K562 (cell line): ENCODE results near the gene SAPCD1. TPM values are rescaled to one million over a fixed set of nuclear protein-coding genes. Genes with fewer than 3 reads are reported as not detected.

ENCODE experiments used
- ATAC-seq: fragments of 200-7000 bp; cut with Tn5 transposase; 3 replicates; pipeline ENCODE4 v1.9.1; 2020; ENCODE audit warnings: moderate library complexity
- BruUV-seq: library from RNA; stranded (reverse); fragments of 400-500 nt; replicated peaks from 2 replicates; lab custom pipeline; 2021; lab: Mats Ljungman, UMichigan
- CTCF ChIA-PET: fragments of 300-600 bp; formaldehyde crosslinking; extraction: SDS; loops from one replicate; lab custom pipeline; 2021; ENCODE audit warnings: low intra/inter-chr PET ratio; lab: Yijun Ruan, JAX
- POLR2A ChIA-PET: fragments of 300-600, 350-650 bp; sonication (Branson Sonifier 250); formaldehyde crosslinking; extraction: SDS; loops from one replicate; lab custom pipeline; 2021; ENCODE audit warnings: antibody characterized with exemption, inconsistent platforms; lab: Yijun Ruan, JAX
- DNase-seq, 4 experiments: peaks; one replicate each; pipeline versions ENCODE4 v3.0.0 to v3.0.0-alpha.2; 2011 to 2018; ENCODE audit warnings: low spot score in 3 of 4, mixed read lengths in 3 of 4; ENCODE audit errors: extremely low read depth in 1 of 4
- FAIRE-seq: peaks from 2 replicates; lab custom pipeline; 2011; peaks lifted over from hg19 to GRCh38; lab: Jason Lieb, UNC
- H2AFZ ChIP-seq: 2 replicates; pipeline ENCODE4 v1.6.0; 2011; ENCODE audit warnings: low read depth, low read length, control low read depth, inconsistent platforms
- H3K27ac ChIP-seq: fragments of 200-600 bp; 3 replicates; pipeline ENCODE4 v1.8.0; 2011; ENCODE audit warnings: low read depth, mild to moderate bottlenecking, control low read depth, inconsistent platforms, low read length, moderate library complexity, mixed read lengths; ENCODE audit errors: extremely low read depth
- H3K27me3 ChIP-seq, 2 experiments: fragments of 300-600 bp in 1 of 2; 2 replicates in 1 of 2; 3 replicates in 1 of 2; pipeline versions ENCODE4 v1.6.0 to v1.8.0; 2011; ENCODE audit warnings: inconsistent platforms in 2 of 2, low read length in 2 of 2, mild to moderate bottlenecking in 1 of 2, mixed read lengths in 1 of 2, moderate library complexity in 1 of 2; ENCODE audit not compliant: control insufficient read depth in 2 of 2, insufficient read depth in 2 of 2
- H3K36me3 ChIP-seq: fragments of 300-600 bp; 3 replicates; pipeline ENCODE4 v1.8.0; 2011; ENCODE audit warnings: mild to moderate bottlenecking, low read length, inconsistent platforms; ENCODE audit not compliant: control insufficient read depth, insufficient read depth
- H3K4me1 ChIP-seq, 2 experiments: fragments of 200-600 bp in 1 of 2; replicated peaks in 1 of 2; 2 replicates in 1 of 2; 3 replicates in 1 of 2; pipeline versions ENCODE4 v1.5.1 to v1.8.0; 2011; ENCODE audit warnings: inconsistent platforms in 2 of 2, low read length in 2 of 2, mild to moderate bottlenecking in 1 of 2, mixed read lengths in 1 of 2, moderate library complexity in 1 of 2; ENCODE audit not compliant: control insufficient read depth in 2 of 2, insufficient read depth in 2 of 2
- H3K4me2 ChIP-seq: 2 replicates; pipeline ENCODE4 v1.6.1; 2011; ENCODE audit warnings: low read length, control low read depth, inconsistent platforms, mixed read lengths; ENCODE audit not compliant: insufficient read depth
- H3K4me3 ChIP-seq: fragments of 200-600 bp; sonication (generic), shearing (Covaris generic); 2 replicates; pipeline ENCODE4 v1.5.1; 2016; ENCODE audit warnings: control low read depth, inconsistent platforms
- H3K79me2 ChIP-seq: fragments of 200-600 bp; 3 replicates; pipeline ENCODE4 v1.8.0; 2011; ENCODE audit warnings: low read length, inconsistent platforms; ENCODE audit not compliant: control insufficient read depth, insufficient read depth
- H3K9ac ChIP-seq, 2 experiments: 2 replicates each; pipeline versions ENCODE4 v1.6.0 to v1.6.1; 2011; ENCODE audit warnings: low read depth in 2 of 2, low read length in 2 of 2, control low read depth in 1 of 2, inconsistent platforms in 1 of 2, mild to moderate bottlenecking in 1 of 2, mixed read lengths in 1 of 2; ENCODE audit not compliant: insufficient read depth in 1 of 2
- H3K9me1 ChIP-seq: one replicate; pipeline ENCODE4 v1.6.0; 2011; ENCODE audit warnings: inconsistent platforms, mild to moderate bottlenecking, low read length, moderate library complexity; ENCODE audit not compliant: control insufficient read depth, insufficient read depth
- H3K9me3 ChIP-seq: replicated peaks from 2 replicates; pipeline ENCODE4 v1.5.1; 2011; ENCODE audit warnings: low read depth, low read length, inconsistent platforms; ENCODE audit not compliant: control insufficient read depth, insufficient read depth
- H4K20me1 ChIP-seq: replicated peaks from 2 replicates; pipeline ENCODE4 v1.6.1; 2011; ENCODE audit warnings: low read length, inconsistent platforms, mixed read lengths; ENCODE audit not compliant: control insufficient read depth, insufficient read depth
- DPF2 ChIP-seq: fragments of 450-650 bp; IDR thresholded peaks from 2 replicates; pipeline ENCODE4 v1.6.1; 2016
- MEF2D ChIP-seq: conservative IDR thresholded peaks from 2 replicates; pipeline ENCODE4 v1.6.1; 2016; ENCODE audit warnings: low read depth, missing genetic modification characterization, missing compliant biosample characterization
- PCBP1 ChIP-seq: fragments of 200-400 bp; formaldehyde crosslinking; IDR thresholded peaks from 2 replicates; pipeline ENCODE4 v1.6.1; 2018; ENCODE audit warnings: mild to moderate bottlenecking, low read depth, low read length; ENCODE audit not compliant: poor library complexity, severe bottlenecking
- RBBP5 ChIP-seq: fragments of 200-600 bp; sonication (generic); IDR thresholded peaks from 2 replicates; pipeline ENCODE4 v1.6.1; 2012; ENCODE audit warnings: borderline replicate concordance, mild to moderate bottlenecking, low read length, control low read depth, inconsistent platforms; ENCODE audit not compliant: insufficient read depth, poor library complexity, severe bottlenecking
- ZNF609 ChIP-seq: sonication (generic); formaldehyde crosslinking; IDR thresholded peaks from 2 replicates; pipeline ENCODE4 v1.8.1; 2023; ENCODE audit warnings: missing genetic modification reagents, mild to moderate bottlenecking, borderline replicate concordance
- WGBS: fragments of 100-300 bp; shearing (Covaris generic); methylation state at CpG from one replicate; pipeline ENCODE4 v1.1.6; 2016; ENCODE audit warnings: low coverage, mixed read lengths; ENCODE audit not compliant: insufficient coverage; ENCODE audit errors: missing lambda C conversion rate; 5-methylcytosine and 5-hydroxymethylcytosine counted together
- in situ Hi-C: fragments of 300-500 bp; cut with MboI; formaldehyde crosslinking; loops from 4 replicates; pipeline ENCODE4 v1.15.0; 2018; ENCODE audit warnings: inconsistent platforms, mixed read lengths
- intact Hi-C: fragments of 100-400 bp; cut with micrococcal nuclease; formaldehyde crosslinking; loops from 2 replicates; pipeline ENCODE4 v1.14.2; 2022
- polyA plus RNA-seq, 8 experiments: library from polyadenylated mRNA; depleted of rRNA in 4 of 8; stranded (reverse) in 5 of 8; unstranded in 3 of 8; fragments of >200 nt; fragmentation: Nextera tagmentation in 2 of 8; fragmentation: Illumina TruSeq in 1 of 8; extraction: Ambion mirVana in 2 of 8; extraction: Trizol in 1 of 8; gene quantifications; 2 replicates each; pipeline versions ENCODE4 v1.2.1 to v1.2.3, GENCODE V29; 2011 to 2014; ENCODE audit warnings: inconsistent platforms in 1 of 8, missing spikeins in 1 of 8
- total RNA-seq, 7 experiments: library from RNA; depleted of rRNA in 6 of 7; stranded (reverse); fragments of >200 nt in 6 of 7; fragmentation: Illumina TruSeq in 2 of 7; extraction: Trizol in 2 of 7; gene quantifications; 2 replicates each; pipeline versions ENCODE4 v1.2.1 to v1.2.3, GENCODE V29; 2011 to 2021; ENCODE audit warnings: low replicate concordance in 1 of 7

SAPCD1 gene
- total and polyA plus RNA-seq, 9 of the 15 experiments (the other 6 are each of a cell fraction or from before 2014, with no cell fraction given): 2.6 to 30.2 (median 7.4) TPM

- DNase-seq: no peak
- no peak overlapping the region for H3K4me2 ChIP-seq
- peak; percentile 33 for TF ChIP-seq RBBP5
- TF ChIP-seq DPF2: no peak
- TF ChIP-seq PCBP1: no peak
- TF ChIP-seq MEF2D (tag): no peak
- no peak for TF ChIP-seq ZNF609
- TF ChIP-seq, all 486 proteins: peak for 1
- FAIRE-seq: no peak
- whole genome bisulfite sequencing: 42% methylated on average over 4 of the region's 4 CpGs
- H3K4me3 ChIP-seq: no peak overlapping the region
- intact Hi-C loops (no loop called here), in situ Hi-C loops (no loop called here)
- CTCF ChIA-PET: no interaction called here
- BruUV-seq: no TSS peak
- H3K79me2 ChIP-seq: no peaks in the 10 kb centered on the region
- POLR2A ChIA-PET: interaction anchor here (0.5 to 12.4 kb wide), 5 partner anchors 10 to 47 kb away, joined by 3 to 223 read pairs (median 6); partner anchors contain the start of genes ABHD16A, DDAH2, LY6G6C and MPIG6B
- H3K9me3 ChIP-seq: no peaks in the 10 kb centered on the region
- H4K20me1 ChIP-seq: no peaks in the 10 kb centered on the region
- no peaks in the 10 kb centered on the region for H3K27me3 ChIP-seq
- peak overlapping the region; percentile 49 for H2AFZ ChIP-seq
- no peak for ATAC-seq
- H3K9ac ChIP-seq: peak overlapping the region in 1 of 2 experiments; percentile 81; a peak in 1 of 4 replicates
- H3K27ac ChIP-seq: no peak overlapping the region
- H3K9me1 ChIP-seq: no peaks in the 10 kb centered on the region
- peaks cover 31 to 46% of the 10 kb centered on the region in 2 experiments for H3K4me1 ChIP-seq
- no peaks in the 10 kb centered on the region for H3K36me3 ChIP-seq
These were observed 49.0 kb upstream of the SAPCD1 start for GRCh38 chr6:31713465-31713864.
